Gastrocnemius medialis (tissue), 4 donors: ENCODE results near the gene SHKBP1.

Experiments
- CTCF ChIP-seq, 5 experiments: fragments of 450-650 bp in 3 of 5; fragments of 200-600 bp in 2 of 5; sonication (generic) in 2 of 5; IDR thresholded peaks in 4 of 5; conservative IDR thresholded peaks in 1 of 5; 1 replicate in 4 of 5; 2 replicates in 1 of 5; pipeline ENCODE4 v1.5.1; 2016 to 2019; ENCODE audit warnings: antibody characterized with exemption in 5 of 5, mild to moderate bottlenecking in 3 of 5, moderate library complexity in 3 of 5
- POLR2A ChIP-seq, 2 donors: fragments of 450-650 bp; IDR thresholded peaks; one replicate each; pipeline ENCODE4 v1.6.1; 2017; ENCODE audit warnings: antibody characterized with exemption in 2 of 2, mild to moderate bottlenecking in 2 of 2, moderate library complexity in 2 of 2

- TF ChIP-seq CTCF (IDR thresholded peaks at IDR 0.05 in 4 of 5, conservative IDR thresholded peaks at IDR 0.05 in 1 of 5) (no peak), POLR2A (IDR thresholded peaks at IDR 0.05) (no peak)
These were observed 17.6 kb downstream of the SHKBP1 start for GRCh38 chr19:40594255-40594654.
